DMS79 (cell line): Measurements from ENCODE around the gene IFIH1.

Experiments used
- DNase-seq: peaks from one replicate; lab custom pipeline; 2025; lab: John Stamatoyannopoulos, UW

IFIH1 gene

GRCh38 chr2:162308747-162309503, 9.6 kb downstream of the IFIH1 start:
- DNase-seq, result no peak

GRCh38 chr2:162305901-162306300, 12.6 kb downstream of the IFIH1 start:
- no peak for DNase-seq

- no peak for DNase-seq
Measured at GRCh38 chr2:162301877-162302276, 16.6 kb downstream of the IFIH1 start.

- no peak for DNase-seq
Measured at GRCh38 chr2:162301151-162301804, 17.2 kb downstream of the IFIH1 start.

GRCh38 chr2:162300266-162300665, 18.2 kb downstream of the IFIH1 start:
- DNase-seq, result no peak

GRCh38 chr2:162298669-162299335, 19.7 kb downstream of the IFIH1 start:
- no peak for DNase-seq

GRCh38 chr2:162297925-162298552, 20.4 kb downstream of the IFIH1 start:
- DNase-seq, result peak; percentile 8

GRCh38 chr2:162295009-162295408, 23.5 kb downstream of the IFIH1 start:
- DNase-seq, result no peak

GRCh38 chr2:162293122-162293786, 25.2 kb downstream of the IFIH1 start:
- no peak for DNase-seq

GRCh38 chr2:162291748-162292147, 26.7 kb downstream of the IFIH1 start:
- DNase-seq, result no peak

GRCh38 chr2:162282765-162283425, 35.6 kb downstream of the IFIH1 start:
- no peak for DNase-seq

- no peak for DNase-seq
Measured at GRCh38 chr2:162280654-162281053, 37.8 kb downstream of the IFIH1 start.

- no peak for DNase-seq
Measured at GRCh38 chr2:162277381-162277780, 41.1 kb downstream of the IFIH1 start.

- DNase-seq, result no peak
Measured at GRCh38 chr2:162267996-162268395, 50.5 kb downstream of the IFIH1 start.

GRCh38 chr2:162267496-162267895, 51.0 kb downstream of the IFIH1 start:
- no peak for DNase-seq

GRCh38 chr2:162266460-162266760, 52.1 kb downstream of the IFIH1 start:
- DNase-seq, result no peak

GRCh38 chr2:162265666-162266459, 52.6 kb downstream of the IFIH1 start:
- DNase-seq, result no peak

- DNase-seq, result no peak
Measured at GRCh38 chr2:162261032-162261945, 57.2 kb downstream of the IFIH1 start.

- no peak for DNase-seq
Measured at GRCh38 chr2:162258686-162259085, 59.8 kb downstream of the IFIH1 start.

- no peak for DNase-seq
Measured at GRCh38 chr2:162258169-162258568, 60.3 kb downstream of the IFIH1 start.
